ENCODE results near the gene UBR4.
"Not testable (repeated sequence)": the region's sequence is repeated elsewhere in the genome, so short reads cannot be mapped to it uniquely, and the experiment has no call there.

UBR4 gene

GRCh38 chr1:19219451-19219850, 9.4 kb upstream of the UBR4 start:
- DNase-seq, result no peak

GRCh38 chr1:19216585-19216984, 6.5 kb upstream of the UBR4 start:
- not testable (repeated sequence) for DNase-seq

- DNase-seq, result no peak
These were observed 3.5 kb upstream of the UBR4 start for GRCh38 chr1:19213580-19213979.

GRCh38 chr1:19212167-19212566, 2.1 kb upstream of the UBR4 start:
- no peak for DNase-seq

- DNase-seq, result peak; percentile 30
These were observed 895 bp upstream of the UBR4 start for GRCh38 chr1:19210772-19211549.

- no peak for DNase-seq
These were observed 552 bp downstream of the UBR4 start for GRCh38 chr1:19209439-19209989.

- DNase-seq, result no peak
These were observed 1.2 kb downstream of the UBR4 start for GRCh38 chr1:19208710-19209438.

- no peak for DNase-seq
These were observed 3.1 kb downstream of the UBR4 start for GRCh38 chr1:19206947-19207346.

- DNase-seq, result no peak
These were observed 4.2 kb downstream of the UBR4 start for GRCh38 chr1:19205845-19206244.

GRCh38 chr1:19205403-19205802, 4.7 kb downstream of the UBR4 start:
- DNase-seq, result no peak

- DNase-seq, result no peak
These were observed 5.4 kb downstream of the UBR4 start for GRCh38 chr1:19204446-19205266.

- no peak for DNase-seq
These were observed 6.6 kb downstream of the UBR4 start for GRCh38 chr1:19203440-19203839.

GRCh38 chr1:19202396-19202795, 7.7 kb downstream of the UBR4 start:
- no peak for DNase-seq

- DNase-seq, result no peak
These were observed 10.0 kb downstream of the UBR4 start for GRCh38 chr1:19199969-19200604.

- DNase-seq, result no peak
These were observed 10.6 kb downstream of the UBR4 start for GRCh38 chr1:19199329-19199968.

GRCh38 chr1:19198820-19199219, 11.2 kb downstream of the UBR4 start:
- no peak for DNase-seq

- DNase-seq, result no peak
These were observed 12.2 kb downstream of the UBR4 start for GRCh38 chr1:19197845-19198244.

GRCh38 chr1:19196331-19196730, 13.7 kb downstream of the UBR4 start:
- no peak for DNase-seq

- no peak for DNase-seq
These were observed 17.1 kb downstream of the UBR4 start for GRCh38 chr1:19193004-19193403.

GRCh38 chr1:19191811-19192210, 18.3 kb downstream of the UBR4 start:
- DNase-seq, result no peak

- DNase-seq, result no peak
These were observed 19.6 kb downstream of the UBR4 start for GRCh38 chr1:19190468-19190867.

- no peak for DNase-seq
These were observed 20.8 kb downstream of the UBR4 start for GRCh38 chr1:19189270-19189669.

All from KG1 (cell line).